GM12865 (cell line): ENCODE measurements around the gene THSD4.

Source experiments
- DNase-seq: peaks from one replicate; pipeline ENCODE4 v3.0.0; 2010; ENCODE audit warnings: low read depth
- H3K4me3 ChIP-seq: 2 replicates; pipeline ENCODE4 v1.5.1; 2011; ENCODE audit warnings: mild to moderate bottlenecking, low read depth, low read length, control low read depth
- CTCF ChIP-seq: IDR thresholded peaks from 2 replicates; pipeline ENCODE4 v1.5.1; 2011; ENCODE audit warnings: low read length, control low read depth, low read depth, inconsistent platforms; ENCODE audit not compliant: insufficient read depth; ENCODE audit errors: missing control alignments

Gene THSD4

GRCh38 chr15:71651750-71652186 is 536.5 kb downstream of the THSD4 start:
- peak; percentile 80 for DNase-seq
- TF ChIP-seq CTCF = peak; percentile 58
- no peak overlapping the region for H3K4me3 ChIP-seq

- H3K4me3 ChIP-seq = no peak overlapping the region
- TF ChIP-seq CTCF = no peak
- DNase-seq = no peak
Measured at GRCh38 chr15:71654042-71654719, 538.9 kb downstream of the THSD4 start.

GRCh38 chr15:71654720-71655174 is 539.5 kb downstream of the THSD4 start:
- TF ChIP-seq CTCF = no peak
- H3K4me3 ChIP-seq = no peak overlapping the region
- DNase-seq = no peak

GRCh38 chr15:71656425-71656824 is 541.2 kb downstream of the THSD4 start:
- TF ChIP-seq CTCF = no peak
- no peak overlapping the region for H3K4me3 ChIP-seq
- no peak for DNase-seq

- H3K4me3 ChIP-seq = no peak overlapping the region
- DNase-seq = no peak
- TF ChIP-seq CTCF = no peak
Measured at GRCh38 chr15:71657141-71657540, 541.9 kb downstream of the THSD4 start.

GRCh38 chr15:71658036-71658435 is 542.8 kb downstream of the THSD4 start:
- no peak for DNase-seq
- H3K4me3 ChIP-seq = no peak overlapping the region
- TF ChIP-seq CTCF = no peak
